ENCODE results near the gene ANKRD63. TPM values are rescaled to one million over a fixed set of nuclear protein-coding genes. Genes with fewer than 3 reads are reported as not detected.
A peak's percentile ranks its signal among the peaks of the same experiment; 100 is the strongest.

ANKRD63 gene
- total RNA-seq, 1 experiment from 2014 or later = 0.72 TPM

DNA sequence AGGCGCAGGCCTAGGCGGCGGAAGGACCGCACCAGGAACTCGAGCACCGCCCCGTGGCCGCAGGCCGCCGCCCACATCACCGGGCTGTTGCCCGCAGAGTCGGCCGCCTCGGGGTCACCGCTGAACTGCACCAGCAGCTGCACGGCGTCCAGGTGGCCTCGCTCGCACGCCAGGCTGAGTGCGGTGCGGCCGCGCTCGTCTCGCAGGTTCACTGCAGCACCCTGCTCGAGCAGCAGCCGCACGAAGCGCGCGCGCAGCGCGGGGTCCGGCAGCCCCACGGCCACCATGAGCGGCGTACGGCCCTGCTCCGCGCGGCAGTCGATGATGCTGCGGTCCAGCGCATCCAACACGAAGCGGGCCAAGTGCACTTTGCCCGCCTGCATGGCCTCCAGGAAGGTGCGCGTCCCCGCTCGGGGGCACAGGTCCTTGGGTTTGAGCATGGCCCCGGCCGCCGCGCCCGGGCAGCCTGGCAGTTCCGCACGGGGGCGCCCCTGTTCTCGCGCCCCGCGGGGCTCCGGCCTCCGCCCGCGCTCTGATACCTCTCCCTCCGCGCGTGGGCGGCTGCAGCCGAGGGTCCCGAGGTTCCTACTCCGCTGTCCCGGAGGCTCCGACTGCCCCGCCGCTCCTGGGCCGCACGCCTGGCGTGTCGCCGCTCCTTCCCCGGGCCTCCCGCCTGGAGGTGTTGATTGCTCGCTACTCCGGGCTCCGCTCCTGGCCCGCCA is 556 bp downstream of the ANKRD63 start:
- H3K36me3 ChIP-seq (ENCODE audit: control insufficient read depth, insufficient read depth, low read length) = no peaks in the 10 kb centered on the region
- H3K4me3 ChIP-seq (ENCODE audit: low read depth in 2 of 2, low read length in 2 of 2) = peak overlapping the region; percentile 49 to 51
- no TSS peak for BruUV-seq (replicated peaks)
- no peaks in the 10 kb centered on the region for H3K27me3 ChIP-seq (ENCODE audit: control insufficient read depth, insufficient read depth, low read length)
- DNase-seq (ENCODE audit: low read depth, low spot score) (no peak), ATAC-seq (peak; percentile 77)
- no peaks in the 10 kb centered on the region for H3K9me3 ChIP-seq (ENCODE audit: control insufficient read depth, insufficient read depth, low read depth, low read length)
- intact Hi-C loops (cut with micrococcal nuclease; ENCODE audit: unreplicated experiment) = no loop called here
- no peak for TF ChIP-seq SIN3A (IDR thresholded peaks at IDR 0.05; ENCODE audit: borderline replicate concordance, insufficient read depth, low read depth, low read length)
- no peak for TF ChIP-seq POLR2AphosphoS5 (IDR thresholded peaks at IDR 0.05; ENCODE audit: low read depth, low read length)
- TF ChIP-seq, protein P1, sequence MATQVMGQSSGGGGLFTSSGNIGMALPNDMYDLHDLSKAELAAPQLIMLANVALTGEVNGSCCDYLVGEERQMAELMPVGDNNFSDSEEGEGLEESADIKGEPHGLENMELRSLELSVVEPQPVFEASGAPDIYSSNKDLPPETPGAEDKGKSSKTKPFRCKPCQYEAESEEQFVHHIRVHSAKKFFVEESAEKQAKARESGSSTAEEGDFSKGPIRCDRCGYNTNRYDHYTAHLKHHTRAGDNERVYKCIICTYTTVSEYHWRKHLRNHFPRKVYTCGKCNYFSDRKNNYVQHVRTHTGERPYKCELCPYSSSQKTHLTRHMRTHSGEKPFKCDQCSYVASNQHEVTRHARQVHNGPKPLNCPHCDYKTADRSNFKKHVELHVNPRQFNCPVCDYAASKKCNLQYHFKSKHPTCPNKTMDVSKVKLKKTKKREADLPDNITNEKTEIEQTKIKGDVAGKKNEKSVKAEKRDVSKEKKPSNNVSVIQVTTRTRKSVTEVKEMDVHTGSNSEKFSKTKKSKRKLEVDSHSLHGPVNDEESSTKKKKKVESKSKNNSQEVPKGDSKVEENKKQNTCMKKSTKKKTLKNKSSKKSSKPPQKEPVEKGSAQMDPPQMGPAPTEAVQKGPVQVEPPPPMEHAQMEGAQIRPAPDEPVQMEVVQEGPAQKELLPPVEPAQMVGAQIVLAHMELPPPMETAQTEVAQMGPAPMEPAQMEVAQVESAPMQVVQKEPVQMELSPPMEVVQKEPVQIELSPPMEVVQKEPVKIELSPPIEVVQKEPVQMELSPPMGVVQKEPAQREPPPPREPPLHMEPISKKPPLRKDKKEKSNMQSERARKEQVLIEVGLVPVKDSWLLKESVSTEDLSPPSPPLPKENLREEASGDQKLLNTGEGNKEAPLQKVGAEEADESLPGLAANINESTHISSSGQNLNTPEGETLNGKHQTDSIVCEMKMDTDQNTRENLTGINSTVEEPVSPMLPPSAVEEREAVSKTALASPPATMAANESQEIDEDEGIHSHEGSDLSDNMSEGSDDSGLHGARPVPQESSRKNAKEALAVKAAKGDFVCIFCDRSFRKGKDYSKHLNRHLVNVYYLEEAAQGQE (IDR thresholded peaks at IDR 0.05; ENCODE audit: insufficient read depth in 1 of 2, low read depth in 2 of 2, low read length in 1 of 2) = no peak
- TF ChIP-seq, protein P2, sequence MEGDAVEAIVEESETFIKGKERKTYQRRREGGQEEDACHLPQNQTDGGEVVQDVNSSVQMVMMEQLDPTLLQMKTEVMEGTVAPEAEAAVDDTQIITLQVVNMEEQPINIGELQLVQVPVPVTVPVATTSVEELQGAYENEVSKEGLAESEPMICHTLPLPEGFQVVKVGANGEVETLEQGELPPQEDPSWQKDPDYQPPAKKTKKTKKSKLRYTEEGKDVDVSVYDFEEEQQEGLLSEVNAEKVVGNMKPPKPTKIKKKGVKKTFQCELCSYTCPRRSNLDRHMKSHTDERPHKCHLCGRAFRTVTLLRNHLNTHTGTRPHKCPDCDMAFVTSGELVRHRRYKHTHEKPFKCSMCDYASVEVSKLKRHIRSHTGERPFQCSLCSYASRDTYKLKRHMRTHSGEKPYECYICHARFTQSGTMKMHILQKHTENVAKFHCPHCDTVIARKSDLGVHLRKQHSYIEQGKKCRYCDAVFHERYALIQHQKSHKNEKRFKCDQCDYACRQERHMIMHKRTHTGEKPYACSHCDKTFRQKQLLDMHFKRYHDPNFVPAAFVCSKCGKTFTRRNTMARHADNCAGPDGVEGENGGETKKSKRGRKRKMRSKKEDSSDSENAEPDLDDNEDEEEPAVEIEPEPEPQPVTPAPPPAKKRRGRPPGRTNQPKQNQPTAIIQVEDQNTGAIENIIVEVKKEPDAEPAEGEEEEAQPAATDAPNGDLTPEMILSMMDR (IDR thresholded peaks at IDR 0.05) = peak; percentile 94
- no peak for TF ChIP-seq TCF7L2 (IDR thresholded peaks at IDR 0.05; ENCODE audit: low read depth, low read length)
- ChIA-PET POLR2A (no interaction called here), CTCF (no interaction called here)
- in situ Hi-C loops (cut with HindIII; ENCODE audit: low pct_unique_long_range_greater_than_20kb, low sequenced_read_pairs) = no loop called here
- H3K4me1 ChIP-seq (ENCODE audit: control insufficient read depth, insufficient read depth, low read length) = 0 out of 2 replicates have a peak, but pooled peaks cover 7% of the 10 kb centered on the region
- H3K27ac ChIP-seq (ENCODE audit: low read length) = peak overlapping the region; percentile 17; the same call in 1 of the 2 replicates

DNA sequence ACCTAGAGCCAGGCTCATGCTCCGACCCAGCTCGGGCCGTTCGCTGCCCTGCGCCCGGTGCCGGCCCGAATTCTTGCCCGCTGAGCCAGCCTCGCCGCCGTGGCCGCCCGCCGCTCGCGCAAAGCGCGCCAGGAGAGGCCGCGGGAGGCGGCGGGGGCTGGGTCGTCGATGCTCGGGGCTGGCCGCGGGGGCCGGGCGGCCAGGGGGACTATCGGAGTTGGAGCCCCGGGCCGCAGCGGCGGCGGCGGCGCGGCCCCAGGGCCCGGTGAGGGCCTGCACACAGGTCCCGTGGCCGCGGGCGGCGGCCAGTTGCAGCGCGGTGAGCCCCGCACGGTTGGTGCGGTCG is 1.1 kb downstream of the ANKRD63 start:
- TF ChIP-seq, protein P2 (IDR thresholded peaks at IDR 0.05) = no peak
- TF ChIP-seq, protein P1 (IDR thresholded peaks at IDR 0.05; ENCODE audit: insufficient read depth in 1 of 2, low read depth in 2 of 2, low read length in 1 of 2) = no peak
- TF ChIP-seq SIN3A (IDR thresholded peaks at IDR 0.05; ENCODE audit: borderline replicate concordance, insufficient read depth, low read depth, low read length) (no peak), POLR2AphosphoS5 (IDR thresholded peaks at IDR 0.05; ENCODE audit: low read depth, low read length) (no peak), TCF7L2 (IDR thresholded peaks at IDR 0.05; ENCODE audit: low read depth, low read length) (no peak)
- no peak for DNase-seq (ENCODE audit: low read depth, low spot score)
- ChIA-PET POLR2A (no interaction called here), CTCF (no interaction called here)
- H3K27ac ChIP-seq (ENCODE audit: low read length) = no peak overlapping the region
- in situ Hi-C loops (cut with HindIII; ENCODE audit: low pct_unique_long_range_greater_than_20kb, low sequenced_read_pairs) = no loop called here
- ATAC-seq = peak; percentile 0; the same call in 1 of the 2 replicates
- no peaks in the 10 kb centered on the region for H3K9me3 ChIP-seq (ENCODE audit: control insufficient read depth, insufficient read depth, low read depth, low read length)
- H3K4me3 ChIP-seq (ENCODE audit: low read depth in 2 of 2, low read length in 2 of 2) = peak overlapping the region; percentile 49 to 51
- H3K27me3 ChIP-seq (ENCODE audit: control insufficient read depth, insufficient read depth, low read length) = no peaks in the 10 kb centered on the region
- H3K36me3 ChIP-seq (ENCODE audit: control insufficient read depth, insufficient read depth, low read length) = no peaks in the 10 kb centered on the region
- H3K4me1 ChIP-seq (ENCODE audit: control insufficient read depth, insufficient read depth, low read length) = 0 out of 2 replicates have a peak, but pooled peaks cover 7% of the 10 kb centered on the region
- intact Hi-C loops (cut with micrococcal nuclease; ENCODE audit: unreplicated experiment) = no loop called here
- BruUV-seq (replicated peaks) = no TSS peak
